HL-60 (cell line): ENCODE measurements around the gene MORN4.

Experiments
- DNase-seq, 2 experiments: peaks; one replicate each; pipeline ENCODE4 v3.0.0-alpha.2; 2010 to 2020; ENCODE audit warnings: low read depth in 1 of 2, low spot score in 1 of 2
- H3K27ac ChIP-seq: fragments of 250-450 bp; sonication (Bioruptor Pico); replicated peaks from 2 replicates; pipeline ENCODE4 v1.5.1; 2020; ENCODE audit warnings: mild to moderate bottlenecking, moderate library complexity
- H3K27me3 ChIP-seq: fragments of 250-450 bp; sonication (Bioruptor Pico); 2 replicates; pipeline ENCODE4 v1.5.1; 2021; ENCODE audit warnings: mild to moderate bottlenecking, moderate library complexity; ENCODE audit not compliant: insufficient read depth, poor library complexity, severe bottlenecking
- H3K4me3 ChIP-seq: replicated peaks from 2 replicates; pipeline ENCODE4 v1.5.1; 2011; ENCODE audit warnings: mild to moderate bottlenecking, control low read depth, low read length; ENCODE audit not compliant: insufficient read depth
- CTCF ChIP-seq: IDR thresholded peaks from one replicate; pipeline ENCODE4 v1.5.1; 2011; ENCODE audit warnings: low read length, control low read depth, inconsistent platforms; ENCODE audit not compliant: insufficient read depth
- GABPA ChIP-seq: IDR thresholded peaks from 2 replicates; pipeline ENCODE4 v1.6.1; 2012; ENCODE audit warnings: low read depth
- POLR2AphosphoS5 ChIP-seq: IDR thresholded peaks from 2 replicates; pipeline ENCODE4 v1.6.1; 2012; ENCODE audit warnings: low read depth
- REST ChIP-seq: IDR thresholded peaks from 2 replicates; pipeline ENCODE4 v1.6.1; 2012; ENCODE audit warnings: low read depth; ENCODE audit not compliant: insufficient replicate concordance
- SPI1 ChIP-seq: IDR thresholded peaks from 2 replicates; pipeline ENCODE4 v1.6.1; 2012; ENCODE audit warnings: low read depth, mild to moderate bottlenecking, borderline replicate concordance

MORN4 gene

GRCh38 chr10:97585439-97585811 lies 47.9 kb downstream of the MORN4 start:
- Histone ChIP-seq H3K27ac (no peak overlapping the region), H3K4me3 (no peak overlapping the region), H3K27me3 (no peaks in the 10 kb centered on the region)
- TF ChIP-seq POLR2AphosphoS5, result no peak
- no peak for TF ChIP-seq GABPA
- no peak for DNase-seq

DNA sequence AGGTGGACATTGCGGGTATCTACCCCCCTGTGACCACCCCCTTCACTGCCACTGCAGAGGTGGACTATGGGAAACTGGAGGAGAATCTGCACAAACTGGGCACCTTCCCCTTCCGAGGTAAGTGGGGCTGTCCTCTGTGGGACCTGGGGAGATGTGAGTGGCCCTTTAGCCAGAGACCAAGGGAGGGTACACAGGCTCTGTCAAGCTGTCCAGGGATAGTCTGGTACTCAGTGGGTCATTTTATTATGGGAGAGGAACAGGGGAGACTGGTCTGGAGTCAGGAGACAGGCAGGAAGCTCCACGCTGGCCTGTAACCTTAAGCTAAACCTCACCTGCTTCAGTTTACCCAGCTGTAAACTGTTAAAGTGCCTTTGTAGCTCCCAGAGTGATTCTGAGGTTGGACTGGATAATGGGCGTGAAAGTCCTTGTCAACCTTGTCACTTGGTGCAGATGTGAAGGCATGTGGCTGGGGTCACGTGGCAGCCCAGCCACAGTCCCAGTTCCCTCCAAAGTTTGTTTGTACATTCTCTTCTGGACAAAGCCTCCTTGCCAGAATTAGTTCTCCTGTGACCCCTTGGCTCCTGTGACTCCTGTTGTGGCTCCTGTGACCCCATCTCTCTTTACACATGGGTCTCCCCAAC lies 48.4 kb downstream of the MORN4 start:
- no peaks in the 10 kb centered on the region for H3K27me3 ChIP-seq
- no peak overlapping the region for H3K27ac ChIP-seq
- no peak for TF ChIP-seq REST
- no peak for TF ChIP-seq POLR2AphosphoS5
- TF ChIP-seq CTCF, result no peak
- no peak for TF ChIP-seq SPI1
- TF ChIP-seq GABPA, result no peak
- DNase-seq, result no peak
- no peak overlapping the region for H3K4me3 ChIP-seq

GRCh38 chr10:97584060-97584797 lies 49.1 kb downstream of the MORN4 start, which contains the start of gene HOGA1:
Gene HOGA1 (plus strand): TSS chr10:97584389. CDS start chr10:97584704, 315 bp downstream.
- Histone ChIP-seq H3K27me3 (no peaks in the 10 kb centered on the region), H3K27ac (no peak within 1 kb of the TSS), H3K4me3 (no peak within 1 kb of the TSS)
- no peak for DNase-seq
- TF ChIP-seq GABPA, result no peak
- TF ChIP-seq SPI1, result no peak
- no peak for TF ChIP-seq CTCF
- TF ChIP-seq POLR2AphosphoS5, result no peak
- no peak for TF ChIP-seq REST

- Histone ChIP-seq H3K27me3 (no peaks in the 10 kb centered on the region), H3K27ac (no peak overlapping the region), H3K4me3 (no peak overlapping the region)
- TF ChIP-seq REST (no peak), GABPA (no peak), POLR2AphosphoS5 (no peak), CTCF (no peak), SPI1 (no peak)
- DNase-seq, result no peak
Observed at GRCh38 chr10:97583476-97583875, 49.8 kb downstream of the MORN4 start.
